ENCODE results near the gene TTC23. TPM values are rescaled to one million over a fixed set of nuclear protein-coding genes. Genes with fewer than 3 reads are reported as not detected.

TTC23 gene
- total and polyA plus RNA-seq, 2 donors (not counting 3 experiments of a cell fraction or from before 2014, with no cell fraction given) = 4.1 to 27.3 TPM

GRCh38 chr15:99118258-99118632 is 131.1 kb downstream of the TTC23 start:
- intact Hi-C loops (cut with micrococcal nuclease) (no loop called here), dilution Hi-C loops (cut with MboI; ENCODE audit: extremely low pct_ligation_motif_present, low sequenced_read_pairs) (no loop called here)
- no TSS peak for BruUV-seq (replicated peaks)
- no peak overlapping the region for H3K4me3 ChIP-seq (replicated peaks in 1 of 3; ENCODE audit: insufficient read depth in 1 of 3, low read depth in 1 of 3, low read length in 3 of 3)
- H3K27me3 ChIP-seq (ENCODE audit: control insufficient read depth in 2 of 2, insufficient read depth in 2 of 2, low read length in 2 of 2) = no peaks in the 10 kb centered on the region
- no peaks in the 10 kb centered on the region for H3K36me3 ChIP-seq (ENCODE audit: control insufficient read depth in 2 of 2, extremely low read depth in 1 of 2, insufficient read depth in 2 of 2, low read length in 2 of 2)
- peaks cover 11% of the 10 kb centered on the region for H3K4me1 ChIP-seq (ENCODE audit: control insufficient read depth, extremely low read depth, insufficient read depth, low read length)
- H3K9me3 ChIP-seq (replicated peaks; ENCODE audit: control insufficient read depth, insufficient read depth, low read length) = no peaks in the 10 kb centered on the region
- DNase-seq (ENCODE audit: low read depth, low spot score) (no peak), FAIRE-seq (no peak)
- H3K9ac ChIP-seq (replicated peaks; ENCODE audit: extremely low read depth, insufficient read depth, low read length) = no peak overlapping the region
- H3K9me1 ChIP-seq (replicated peaks; ENCODE audit: control insufficient read depth, extremely low read depth, insufficient read depth, low read length) = no peaks in the 10 kb centered on the region
- ChIA-PET POLR2A (no interaction called here), CTCF (interaction anchor here (1.0 to 1.7 kb wide), 2 partner anchors 13 to 18 kb away, joined by 4 to 6 read pairs; partner anchors contain the start of gene SYNM)
- no peaks in the 10 kb centered on the region for H4K20me1 ChIP-seq (replicated peaks; ENCODE audit: control insufficient read depth, extremely low read depth, insufficient read depth, low read length)
- no peaks in the 10 kb centered on the region for H3K79me2 ChIP-seq (ENCODE audit: control insufficient read depth, insufficient read depth, low read length)
- H2AFZ ChIP-seq (ENCODE audit: low read depth, low read length) = no peak overlapping the region
- H3K27ac ChIP-seq (ENCODE audit: insufficient read depth, low read depth, low read length) = no peak overlapping the region
- no peak for TF ChIP-seq GATA2 (IDR thresholded peaks at IDR 0.05; ENCODE audit: insufficient read depth, insufficient read length, low read depth, low read length)
- no peak for TF ChIP-seq JUN (IDR thresholded peaks at IDR 0.05; ENCODE audit: borderline replicate concordance, insufficient read depth, insufficient read length, low read depth)
- TF ChIP-seq CTCF (IDR thresholded peaks at IDR 0.05; ENCODE audit: extremely low read depth in 1 of 2, insufficient read depth in 1 of 2, low read depth in 1 of 2, low read length in 2 of 2) = no peak
- no peak for TF ChIP-seq FOS (IDR thresholded peaks at IDR 0.05; ENCODE audit: borderline replicate concordance, insufficient read depth, low read length)
- TF ChIP-seq POLR2AphosphoS5 (IDR thresholded peaks at IDR 0.05; ENCODE audit: insufficient read depth, low read depth, low read length) = no peak
- no peak for TF ChIP-seq MYC (IDR thresholded peaks at IDR 0.05; ENCODE audit: low read depth, low read length)
- no peak for TF ChIP-seq POLR2A (IDR thresholded peaks at IDR 0.05; ENCODE audit: low read depth, low read length)
- TF ChIP-seq EZH2 (IDR thresholded peaks at IDR 0.05; ENCODE audit: borderline replicate concordance, low read depth, low read length, severe bottlenecking) = no peak
- TF ChIP-seq MAX (IDR thresholded peaks at IDR 0.05; ENCODE audit: insufficient read depth, insufficient read length) = no peak
- H3K4me2 ChIP-seq (ENCODE audit: insufficient read depth, low read length) = no peak overlapping the region

Data from endothelial cell of umbilical vein (primary cell).